CD4-positive, alpha-beta T cell treated with Interleukin-4 for 4 hours (primary cell): Measurements from ENCODE around the gene TCF3.
A peak's percentile ranks its signal among the peaks of the same experiment; 100 is the strongest.
"Not testable (repeated sequence)": the region's sequence is repeated elsewhere in the genome, so short reads cannot be mapped to it uniquely, and the experiment has no call there.

ENCODE experiments used
- DNase-seq: peaks from one replicate; pipeline ENCODE4 v3.0.0-alpha.2; 2020

The TCF3 gene

GRCh38 chr19:1652471-1653299 is at the start of gene TCF3:
Gene TCF3, minus strand, starts transcription at chr19:1652615. Its CDS starts 2,367 bp downstream, at chr19:1650248.
- DNase-seq, result peak; percentile 98

GRCh38 chr19:1700733-1701663 is 48.6 kb upstream of the TCF3 start:
- no peak for DNase-seq

- no peak for DNase-seq
Measured at GRCh38 chr19:1699998-1700732, 47.8 kb upstream of the TCF3 start.

- no peak for DNase-seq
Measured at GRCh38 chr19:1699386-1699785, 47.0 kb upstream of the TCF3 start.

GRCh38 chr19:1698636-1699035 is 46.2 kb upstream of the TCF3 start:
- DNase-seq, result no peak

- not testable (repeated sequence) for DNase-seq
Measured at GRCh38 chr19:1695481-1695880, 43.1 kb upstream of the TCF3 start.

- DNase-seq, result no peak
Measured at GRCh38 chr19:1691589-1692290, 39.3 kb upstream of the TCF3 start.

- DNase-seq, result peak; percentile 16
Measured at GRCh38 chr19:1690699-1691307, 38.4 kb upstream of the TCF3 start.

GRCh38 chr19:1685785-1686184 is 33.4 kb upstream of the TCF3 start:
- not testable (repeated sequence) for DNase-seq

GRCh38 chr19:1685046-1685445 is 32.6 kb upstream of the TCF3 start:
- no peak for DNase-seq

- DNase-seq, result no peak
Measured at GRCh38 chr19:1684573-1684912, 32.1 kb upstream of the TCF3 start.

- no peak for DNase-seq
Measured at GRCh38 chr19:1683869-1684572, 31.6 kb upstream of the TCF3 start.

- DNase-seq, result no peak
Measured at GRCh38 chr19:1680976-1681375, 28.6 kb upstream of the TCF3 start.

GRCh38 chr19:1678073-1678472 is 25.7 kb upstream of the TCF3 start:
- DNase-seq, result no peak

- DNase-seq, result no peak
Measured at GRCh38 chr19:1676351-1677266, 24.2 kb upstream of the TCF3 start.

- DNase-seq, result no peak
Measured at GRCh38 chr19:1675633-1676350, 23.4 kb upstream of the TCF3 start.

- DNase-seq, result no peak
Measured at GRCh38 chr19:1674293-1674679, 21.9 kb upstream of the TCF3 start.

GRCh38 chr19:1673645-1674292 is 21.4 kb upstream of the TCF3 start:
- no peak for DNase-seq
